Keratinocyte (primary cell): Measurements from ENCODE around the gene PLA2G2F.

Experiments
- EZH2 ChIP-seq: IDR thresholded peaks from one replicate; pipeline ENCODE4 v1.6.1; 2012; ENCODE audit warnings: inconsistent platforms, mild to moderate bottlenecking, low read length, moderate library complexity
- TF ChIP-seq, protein P1 (sequence below), 3 experiments: IDR thresholded peaks in 1 of 3; conservative IDR thresholded peaks in 1 of 3; optimal IDR thresholded peaks in 1 of 3; 2 replicates in 2 of 3; 3 replicates in 1 of 3; pipeline versions ENCODE3 to v1.5.1; 2011; ENCODE audit warnings: low read length in 3 of 3, mild to moderate bottlenecking in 3 of 3, moderate library complexity in 2 of 3, control low read depth in 1 of 3, inconsistent platforms in 1 of 3; ENCODE audit not compliant: insufficient read depth in 2 of 3; ENCODE audit errors: extremely low read depth in 1 of 3

DNA sequence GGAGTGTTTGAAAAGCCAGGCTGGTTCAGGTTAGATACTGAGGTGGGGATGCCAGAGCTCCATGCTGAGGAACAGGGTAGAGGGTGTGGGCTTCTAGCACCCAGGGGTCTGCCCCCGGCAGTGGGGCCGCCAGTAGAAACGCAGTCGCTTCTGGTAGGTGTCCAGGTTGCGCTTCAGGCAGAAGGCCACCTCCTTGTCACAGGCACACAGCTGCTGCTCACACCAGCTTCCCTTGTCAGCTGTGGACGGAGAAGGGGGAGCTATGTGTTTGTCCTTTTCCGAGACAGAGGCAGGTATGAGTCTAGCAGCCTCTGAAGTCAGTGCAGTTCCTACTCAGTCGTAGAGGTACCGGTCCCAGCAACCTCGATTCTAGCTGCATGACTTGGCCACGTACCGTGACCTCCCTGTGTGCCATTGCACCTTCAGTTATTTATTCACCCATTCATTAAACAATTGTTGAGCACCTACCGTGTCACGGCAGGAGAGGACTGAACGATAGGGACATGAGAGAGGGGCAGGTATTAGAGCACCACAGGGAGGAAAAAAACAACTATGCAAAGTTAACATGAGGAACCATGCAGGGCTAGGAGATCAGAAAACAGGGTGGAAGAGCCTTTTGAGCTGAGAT is 25.0 kb upstream of the PLA2G2F start:
- TF ChIP-seq, protein P1, sequence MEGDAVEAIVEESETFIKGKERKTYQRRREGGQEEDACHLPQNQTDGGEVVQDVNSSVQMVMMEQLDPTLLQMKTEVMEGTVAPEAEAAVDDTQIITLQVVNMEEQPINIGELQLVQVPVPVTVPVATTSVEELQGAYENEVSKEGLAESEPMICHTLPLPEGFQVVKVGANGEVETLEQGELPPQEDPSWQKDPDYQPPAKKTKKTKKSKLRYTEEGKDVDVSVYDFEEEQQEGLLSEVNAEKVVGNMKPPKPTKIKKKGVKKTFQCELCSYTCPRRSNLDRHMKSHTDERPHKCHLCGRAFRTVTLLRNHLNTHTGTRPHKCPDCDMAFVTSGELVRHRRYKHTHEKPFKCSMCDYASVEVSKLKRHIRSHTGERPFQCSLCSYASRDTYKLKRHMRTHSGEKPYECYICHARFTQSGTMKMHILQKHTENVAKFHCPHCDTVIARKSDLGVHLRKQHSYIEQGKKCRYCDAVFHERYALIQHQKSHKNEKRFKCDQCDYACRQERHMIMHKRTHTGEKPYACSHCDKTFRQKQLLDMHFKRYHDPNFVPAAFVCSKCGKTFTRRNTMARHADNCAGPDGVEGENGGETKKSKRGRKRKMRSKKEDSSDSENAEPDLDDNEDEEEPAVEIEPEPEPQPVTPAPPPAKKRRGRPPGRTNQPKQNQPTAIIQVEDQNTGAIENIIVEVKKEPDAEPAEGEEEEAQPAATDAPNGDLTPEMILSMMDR (optimal IDR thresholded peaks at IDR 0.05 in 1 of 3, IDR thresholded peaks at IDR 0.05 in 1 of 3, conservative IDR thresholded peaks at IDR 0.05 in 1 of 3; ENCODE audit: extremely low read depth in 1 of 3, insufficient read depth in 2 of 3, low read length in 3 of 3), result no peak
- TF ChIP-seq EZH2, result no peak
